Right lobe of liver (tissue), 4 donors: Measurements from ENCODE around the gene GLCE.

Experiments used
- CTCF ChIP-seq, 4 donors: fragments of 200-600 bp in 3 of 4; fragments of 450-650 bp in 1 of 4; IDR thresholded peaks; one replicate each; pipeline versions ENCODE4 v1.5.1 to v1.8.0; 2016 to 2022; ENCODE audit warnings: antibody characterized with exemption in 4 of 4, mild to moderate bottlenecking in 2 of 4
- POLR2A ChIP-seq: fragments of 450-650 bp; IDR thresholded peaks from one replicate; pipeline ENCODE4 v1.6.1; 2017; ENCODE audit warnings: antibody characterized with exemption, mild to moderate bottlenecking
- donor health status: DM: no; HTN: no; CAD: no.
- donor health status: DM: no; HTN: no; CAD: no.
- donor health status: DM: no; HTN: yes; CAD: no.

GRCh38 chr15:69185706-69186105, 25.3 kb downstream of the GLCE start:
- TF ChIP-seq CTCF (IDR thresholded peaks at IDR 0.05) (no peak), POLR2A (no peak)
